Activated CD4-positive, alpha-beta T cell treated with anti-CD3 and anti-CD28 coated beads, Interleukin-2, amount 10 ng/mL, durations not matched to agents 24 days and 14 days (primary cell): ENCODE results near the gene SMOC2. TPM values are rescaled to one million over a fixed set of nuclear protein-coding genes. Genes with fewer than 3 reads are reported as not detected.

Source experiments
- DNase-seq: peaks from one replicate; pipeline ENCODE4 v3.0.0; 2022
- H3K27ac Mint-ChIP-seq: one replicate; pipeline ENCODE4 v1.8.0; 2022; ENCODE audit warnings: mild to moderate bottlenecking, mixed read lengths
- H3K27me3 Mint-ChIP-seq: one replicate; pipeline ENCODE4 v1.8.0; 2022; ENCODE audit warnings: mixed read lengths
- H3K36me3 Mint-ChIP-seq: one replicate; pipeline ENCODE4 v1.8.0; 2022; ENCODE audit warnings: low read depth, mild to moderate bottlenecking, mixed read lengths
- H3K4me1 Mint-ChIP-seq: one replicate; pipeline ENCODE4 v1.8.0; 2021; ENCODE audit warnings: mixed read lengths
- H3K4me3 Mint-ChIP-seq: one replicate; pipeline ENCODE4 v1.8.0; 2022; ENCODE audit warnings: mild to moderate bottlenecking, moderate library complexity, mixed read lengths
- H3K9me3 Mint-ChIP-seq: one replicate; pipeline ENCODE4 v1.8.0; 2021; ENCODE audit warnings: mixed read lengths
- intact Hi-C: fragments of 100-400 bp; cut with micrococcal nuclease; formaldehyde crosslinking; loops from one replicate; pipeline ENCODE4 v1.15.1; 2023
- total RNA-seq: library from RNA; stranded (reverse); gene quantifications from 2 replicates; pipeline ENCODE4 v1.2.3, GENCODE V29; 2022

The SMOC2 gene
- total RNA-seq, 1 donor from 2014 or later, result not detected

- Mint-ChIP-seq H3K27me3 (no peaks in the 10 kb centered on the region), H3K9me3 (no peaks in the 10 kb centered on the region)
Measured at GRCh38 chr6:168468045-168468444, 27.1 kb downstream of the SMOC2 start.

GRCh38 chr6:168469521-168469920 lies 28.5 kb downstream of the SMOC2 start:
- intact Hi-C loops, result no loop called here
- no peak for DNase-seq
- Mint-ChIP-seq H3K9me3 (no peaks in the 10 kb centered on the region), H3K36me3 (no peaks in the 10 kb centered on the region), H3K4me1 (no peaks in the 10 kb centered on the region), H3K4me3 (no peak overlapping the region), H3K27me3 (no peaks in the 10 kb centered on the region), H3K27ac (no peak overlapping the region)

More at GRCh38 chr6:168468045-168468444, 27.1 kb downstream of the SMOC2 start:
- Mint-ChIP-seq H3K4me1 (no peaks in the 10 kb centered on the region), H3K27ac (no peak overlapping the region), H3K36me3 (no peaks in the 10 kb centered on the region), H3K4me3 (no peak overlapping the region)
- intact Hi-C loops, result no loop called here
- no peak for DNase-seq

GRCh38 chr6:168469926-168470325 lies 28.9 kb downstream of the SMOC2 start:
- no peak for DNase-seq
- Mint-ChIP-seq H3K9me3 (no peaks in the 10 kb centered on the region), H3K27ac (no peak overlapping the region), H3K4me1 (no peaks in the 10 kb centered on the region), H3K4me3 (no peak overlapping the region), H3K27me3 (no peaks in the 10 kb centered on the region), H3K36me3 (no peaks in the 10 kb centered on the region)
- intact Hi-C loops, result no loop called here

GRCh38 chr6:168472363-168472762 lies 31.4 kb downstream of the SMOC2 start:
- Mint-ChIP-seq H3K27ac (no peak overlapping the region), H3K4me1 (no peaks in the 10 kb centered on the region), H3K4me3 (no peak overlapping the region), H3K9me3 (no peaks in the 10 kb centered on the region), H3K27me3 (no peaks in the 10 kb centered on the region), H3K36me3 (no peaks in the 10 kb centered on the region)
- intact Hi-C loops, result no loop called here
- no peak for DNase-seq

- Mint-ChIP-seq H3K27me3 (no peaks in the 10 kb centered on the region), H3K9me3 (no peaks in the 10 kb centered on the region), H3K27ac (no peak overlapping the region), H3K36me3 (no peaks in the 10 kb centered on the region), H3K4me3 (no peak overlapping the region), H3K4me1 (no peaks in the 10 kb centered on the region)
- DNase-seq, result no peak
- intact Hi-C loops, result no loop called here
Measured at GRCh38 chr6:168473197-168473596, 32.2 kb downstream of the SMOC2 start.

GRCh38 chr6:168475188-168476013 lies 34.4 kb downstream of the SMOC2 start:
- DNase-seq, result no peak
- Mint-ChIP-seq H3K27ac (no peak overlapping the region), H3K4me1 (no peaks in the 10 kb centered on the region), H3K4me3 (no peak overlapping the region), H3K27me3 (no peaks in the 10 kb centered on the region), H3K9me3 (no peaks in the 10 kb centered on the region), H3K36me3 (no peaks in the 10 kb centered on the region)
- intact Hi-C loops, result no loop called here

GRCh38 chr6:168479421-168479820 lies 38.4 kb downstream of the SMOC2 start:
- peaks cover 3% of the 10 kb centered on the region for H3K9me3 Mint-ChIP-seq
- intact Hi-C loops, result no loop called here
- peaks cover 2% of the 10 kb centered on the region for H3K4me1 Mint-ChIP-seq
- DNase-seq, result no peak
- H3K4me3 Mint-ChIP-seq, result no peak overlapping the region
- no peaks in the 10 kb centered on the region for H3K36me3 Mint-ChIP-seq
- H3K27ac Mint-ChIP-seq, result no peak overlapping the region
- peaks cover 5% of the 10 kb centered on the region for H3K27me3 Mint-ChIP-seq

GRCh38 chr6:168480481-168480880 lies 39.5 kb downstream of the SMOC2 start:
- Mint-ChIP-seq H3K27ac (no peak overlapping the region), H3K9me3 (peaks cover 3% of the 10 kb centered on the region), H3K4me1 (peaks cover 2% of the 10 kb centered on the region), H3K4me3 (no peak overlapping the region), H3K27me3 (peaks cover 6% of the 10 kb centered on the region), H3K36me3 (no peaks in the 10 kb centered on the region)
- intact Hi-C loops, result no loop called here
- DNase-seq, result no peak

- H3K27me3 Mint-ChIP-seq, result peaks cover 4% of the 10 kb centered on the region
- no peaks in the 10 kb centered on the region for H3K9me3 Mint-ChIP-seq
- H3K4me1 Mint-ChIP-seq, result peaks cover 2% of the 10 kb centered on the region
- H3K27ac Mint-ChIP-seq, result no peak overlapping the region
- intact Hi-C loops, result no loop called here
- no peak for DNase-seq
- H3K4me3 Mint-ChIP-seq, result no peak overlapping the region
- H3K36me3 Mint-ChIP-seq, result no peaks in the 10 kb centered on the region
Measured at GRCh38 chr6:168485818-168486217, 44.8 kb downstream of the SMOC2 start.

GRCh38 chr6:168490757-168491156 lies 49.8 kb downstream of the SMOC2 start:
- Mint-ChIP-seq H3K27me3 (no peaks in the 10 kb centered on the region), H3K9me3 (no peaks in the 10 kb centered on the region), H3K4me1 (no peaks in the 10 kb centered on the region), H3K27ac (no peak overlapping the region), H3K4me3 (no peak overlapping the region), H3K36me3 (no peaks in the 10 kb centered on the region)
- intact Hi-C loops, result no loop called here
- no peak for DNase-seq

- Mint-ChIP-seq H3K27me3 (no peaks in the 10 kb centered on the region), H3K27ac (no peak overlapping the region), H3K4me3 (no peak overlapping the region), H3K9me3 (no peaks in the 10 kb centered on the region), H3K4me1 (no peaks in the 10 kb centered on the region), H3K36me3 (no peaks in the 10 kb centered on the region)
- no peak for DNase-seq
- intact Hi-C loops, result no loop called here
Measured at GRCh38 chr6:168493976-168494375, 53.0 kb downstream of the SMOC2 start.

- intact Hi-C loops, result no loop called here
- Mint-ChIP-seq H3K36me3 (no peaks in the 10 kb centered on the region), H3K9me3 (no peaks in the 10 kb centered on the region), H3K4me3 (no peak overlapping the region), H3K4me1 (no peaks in the 10 kb centered on the region), H3K27me3 (no peaks in the 10 kb centered on the region), H3K27ac (no peak overlapping the region)
- no peak for DNase-seq
Measured at GRCh38 chr6:168494726-168495125, 53.7 kb downstream of the SMOC2 start.

GRCh38 chr6:168495133-168495532 lies 54.1 kb downstream of the SMOC2 start:
- intact Hi-C loops, result no loop called here
- H3K27ac Mint-ChIP-seq, result no peak overlapping the region
- no peak for DNase-seq
- no peaks in the 10 kb centered on the region for H3K27me3 Mint-ChIP-seq
- H3K4me3 Mint-ChIP-seq, result no peak overlapping the region
- H3K4me1 Mint-ChIP-seq, result no peaks in the 10 kb centered on the region
- H3K36me3 Mint-ChIP-seq, result no peaks in the 10 kb centered on the region
- no peaks in the 10 kb centered on the region for H3K9me3 Mint-ChIP-seq

- H3K36me3 Mint-ChIP-seq, result no peaks in the 10 kb centered on the region
Measured at GRCh38 chr6:168495636-168496035, 54.7 kb downstream of the SMOC2 start.

More at GRCh38 chr6:168495636-168496035, 54.7 kb downstream of the SMOC2 start:
- no peaks in the 10 kb centered on the region for H3K4me1 Mint-ChIP-seq
- H3K4me3 Mint-ChIP-seq, result no peak overlapping the region
- DNase-seq, result no peak
- no peaks in the 10 kb centered on the region for H3K9me3 Mint-ChIP-seq
- intact Hi-C loops, result no loop called here
- H3K27ac Mint-ChIP-seq, result no peak overlapping the region
- H3K27me3 Mint-ChIP-seq, result no peaks in the 10 kb centered on the region
